Caki2 (cell line): ENCODE measurements around the gene FHOD3. TPM values are rescaled to one million over a fixed set of nuclear protein-coding genes. Genes with fewer than 3 reads are reported as not detected.

Source experiments
- DNase-seq: peaks from one replicate; pipeline ENCODE4 v3.0.0-alpha.2; 2015; ENCODE audit warnings: low read depth
- in situ Hi-C: cut with HindIII; loops from 2 replicates; pipeline ENCODE4 v1.10.0; 2016; ENCODE audit warnings: low sequenced_read_pairs, low pct_unique_long_range_greater_than_20kb, mixed read lengths
- total RNA-seq: library from RNA; depleted of rRNA; stranded (reverse); fragments of >200 nt; shearing (Covaris generic); gene quantifications from 2 replicates; pipeline ENCODE4 v1.2.3, GENCODE V29; 2014; ENCODE audit warnings: low replicate concordance

FHOD3 gene
- total RNA-seq, 1 experiment from 2014 or later, result 15.0 TPM

GRCh38 chr18:36769172-36769571, 471.7 kb downstream of the FHOD3 start:
- DNase-seq, result no peak
- in situ Hi-C loops, result no loop called here

- in situ Hi-C loops, result no loop called here
- DNase-seq, result no peak
Measured at GRCh38 chr18:36769611-36770314, 472.2 kb downstream of the FHOD3 start.

- DNase-seq, result no peak
- in situ Hi-C loops, result no loop called here
Measured at GRCh38 chr18:36770315-36770946, 472.9 kb downstream of the FHOD3 start.

DNA sequence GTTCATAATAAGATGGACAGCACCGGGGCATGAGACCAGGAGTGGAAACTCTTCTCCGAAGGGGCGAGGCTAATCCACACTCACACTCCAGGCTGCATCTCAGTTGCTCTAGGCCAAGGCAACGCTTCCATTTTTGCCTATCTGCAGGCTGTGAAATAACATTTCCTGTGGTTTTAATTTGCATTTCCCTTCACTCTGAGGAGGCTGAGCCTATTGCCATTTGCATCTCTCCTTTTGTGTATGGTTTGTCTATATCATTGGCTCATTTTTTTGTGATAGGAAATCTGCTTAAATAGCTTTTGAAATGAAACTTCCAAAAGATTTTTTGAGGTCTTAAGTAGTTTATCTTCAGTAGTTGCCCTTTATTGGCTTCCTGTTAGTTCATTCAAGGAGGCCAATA, 473.7 kb downstream of the FHOD3 start:
- DNase-seq, result no peak
- in situ Hi-C loops, result no loop called here

- DNase-seq, result no peak
- in situ Hi-C loops, result no loop called here
Measured at GRCh38 chr18:36772241-36772723, 474.8 kb downstream of the FHOD3 start.

DNA sequence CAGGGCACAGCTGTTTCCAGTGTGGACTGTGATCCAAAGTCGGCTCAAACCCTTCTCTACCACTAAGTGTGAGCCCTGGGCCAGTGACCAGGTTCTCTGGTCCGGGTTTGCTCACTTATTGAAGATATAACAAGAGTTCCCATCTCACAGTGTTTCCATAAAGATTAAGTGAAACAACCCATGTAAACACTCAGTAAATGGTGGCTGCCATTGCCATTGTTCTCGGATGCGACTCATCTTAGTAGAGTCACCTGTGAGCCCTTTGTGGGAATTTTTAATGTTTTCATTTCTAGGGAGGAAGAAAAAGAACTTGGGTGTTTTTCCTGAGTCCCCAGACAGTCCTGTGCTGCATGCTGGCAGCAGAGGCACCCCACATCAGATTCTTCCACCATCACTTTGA, 477.9 kb downstream of the FHOD3 start:
- in situ Hi-C loops, result no loop called here
- no peak for DNase-seq

DNA sequence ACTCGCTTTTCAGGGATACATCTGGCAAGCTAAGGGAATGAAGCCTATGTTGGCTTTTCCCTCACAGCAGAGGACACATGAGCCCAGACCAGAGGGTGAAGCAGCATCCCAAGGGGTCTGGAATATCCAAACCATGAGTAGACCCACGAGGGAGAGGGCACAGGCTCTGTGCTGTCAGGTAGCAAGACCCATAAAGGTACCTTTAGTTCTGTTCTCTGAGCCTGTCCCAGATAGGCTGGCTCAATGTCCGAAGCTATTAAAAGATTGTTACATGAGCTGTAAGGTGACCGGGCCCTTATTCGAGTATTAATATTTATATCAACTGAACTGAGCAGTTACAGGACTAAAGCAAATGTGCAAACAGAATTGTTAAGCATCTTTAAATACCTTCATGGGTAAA, 479.1 kb downstream of the FHOD3 start:
- DNase-seq, result no peak
- in situ Hi-C loops, result no loop called here

DNA sequence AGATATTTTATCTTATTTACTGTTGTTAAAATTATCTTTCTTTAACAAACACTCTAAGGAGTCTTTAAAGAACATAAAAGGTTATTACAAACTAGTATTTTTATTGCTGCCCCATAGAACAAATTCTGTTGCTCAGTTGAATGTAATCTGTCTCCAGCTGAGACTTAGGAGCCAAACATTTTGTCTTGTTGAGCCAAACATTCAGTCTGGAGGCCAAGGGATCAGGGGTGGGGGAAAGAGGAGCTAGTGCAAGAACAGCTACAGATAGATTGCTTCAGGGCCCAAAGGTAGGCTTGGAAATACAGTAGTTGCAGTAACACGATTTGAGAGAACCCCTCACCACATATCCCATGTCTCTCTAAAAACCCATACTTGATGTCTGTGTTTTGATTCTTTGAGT, 480.1 kb downstream of the FHOD3 start:
- in situ Hi-C loops, result no loop called here
- DNase-seq, result no peak

- in situ Hi-C loops, result no loop called here
- no peak for DNase-seq
Measured at GRCh38 chr18:36780748-36781147, 483.2 kb downstream of the FHOD3 start.

DNA sequence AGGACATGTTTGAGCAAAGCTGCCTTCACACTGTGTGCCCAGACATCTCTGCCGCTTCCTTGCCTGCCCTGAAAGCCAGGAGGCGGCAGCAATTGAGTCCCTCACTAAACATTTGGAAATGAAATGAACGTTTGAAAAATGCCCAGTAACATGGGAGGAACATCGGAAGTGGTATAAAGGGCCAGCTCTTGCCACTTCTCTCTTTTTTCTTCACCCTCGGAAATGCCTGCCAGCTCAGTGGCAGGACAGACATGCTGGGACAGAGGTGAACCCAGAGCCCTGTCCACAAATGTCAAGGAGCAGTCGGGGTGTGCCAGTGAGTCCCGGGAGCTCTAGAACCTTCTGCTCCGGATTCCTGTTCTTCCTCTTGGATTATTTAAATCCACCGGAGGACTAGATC, 485.2 kb downstream of the FHOD3 start:
- no peak for DNase-seq
- in situ Hi-C loops, result no loop called here

- in situ Hi-C loops, result no loop called here
- DNase-seq, result no peak
Measured at GRCh38 chr18:36783792-36784191, 486.3 kb downstream of the FHOD3 start.

DNA sequence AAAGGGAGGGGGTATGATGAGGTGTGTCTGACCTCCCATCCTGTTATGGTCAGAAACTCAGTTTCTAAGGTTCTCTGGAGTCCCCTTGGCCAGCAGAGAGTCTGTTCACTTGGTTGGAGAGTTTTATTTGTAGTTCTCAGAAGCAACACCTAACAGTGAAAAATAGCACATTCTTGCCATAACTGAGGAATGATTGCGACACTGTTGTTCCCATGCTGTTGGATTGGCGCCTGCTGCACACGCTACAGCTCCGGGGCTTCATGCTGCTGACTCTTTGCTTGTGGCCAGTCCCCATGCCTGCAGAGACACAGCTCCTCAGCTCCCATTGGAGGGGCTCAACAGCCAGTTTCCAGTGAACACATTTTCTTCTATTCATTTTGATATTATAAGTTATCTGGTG, 489.2 kb downstream of the FHOD3 start:
- DNase-seq, result no peak
- in situ Hi-C loops, result no loop called here

DNA sequence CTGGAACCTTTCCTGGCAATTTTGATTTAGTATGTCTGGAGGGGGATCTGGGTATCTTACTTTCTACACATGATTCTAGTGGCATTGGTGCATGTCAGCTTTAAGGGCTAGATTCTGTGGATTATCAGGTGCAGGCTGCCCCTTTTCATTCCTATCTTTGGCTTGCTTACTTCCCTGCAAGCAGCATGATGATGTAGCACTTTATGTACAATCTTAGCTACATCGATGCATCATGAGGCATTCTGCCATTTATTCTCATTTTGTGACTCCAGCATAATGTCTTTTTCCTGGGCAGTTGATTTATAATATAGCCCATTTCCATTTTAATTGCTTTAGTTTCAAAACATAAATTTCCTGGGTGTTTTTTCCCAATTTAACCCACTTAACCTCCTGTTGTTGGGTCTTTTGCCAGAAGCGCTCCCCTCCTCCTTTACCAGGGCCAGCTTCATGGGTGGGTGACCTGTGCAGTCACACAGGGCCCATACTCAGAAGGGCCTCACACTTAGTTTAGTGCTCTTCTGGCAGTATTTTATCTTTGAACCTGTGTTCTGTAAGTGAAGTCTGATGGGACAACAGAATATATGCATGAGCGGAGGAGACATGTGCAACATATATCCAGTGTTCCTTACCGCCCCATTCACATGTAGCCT, 495.2 kb downstream of the FHOD3 start:
- DNase-seq, result no peak
- in situ Hi-C loops, result no loop called here

DNA sequence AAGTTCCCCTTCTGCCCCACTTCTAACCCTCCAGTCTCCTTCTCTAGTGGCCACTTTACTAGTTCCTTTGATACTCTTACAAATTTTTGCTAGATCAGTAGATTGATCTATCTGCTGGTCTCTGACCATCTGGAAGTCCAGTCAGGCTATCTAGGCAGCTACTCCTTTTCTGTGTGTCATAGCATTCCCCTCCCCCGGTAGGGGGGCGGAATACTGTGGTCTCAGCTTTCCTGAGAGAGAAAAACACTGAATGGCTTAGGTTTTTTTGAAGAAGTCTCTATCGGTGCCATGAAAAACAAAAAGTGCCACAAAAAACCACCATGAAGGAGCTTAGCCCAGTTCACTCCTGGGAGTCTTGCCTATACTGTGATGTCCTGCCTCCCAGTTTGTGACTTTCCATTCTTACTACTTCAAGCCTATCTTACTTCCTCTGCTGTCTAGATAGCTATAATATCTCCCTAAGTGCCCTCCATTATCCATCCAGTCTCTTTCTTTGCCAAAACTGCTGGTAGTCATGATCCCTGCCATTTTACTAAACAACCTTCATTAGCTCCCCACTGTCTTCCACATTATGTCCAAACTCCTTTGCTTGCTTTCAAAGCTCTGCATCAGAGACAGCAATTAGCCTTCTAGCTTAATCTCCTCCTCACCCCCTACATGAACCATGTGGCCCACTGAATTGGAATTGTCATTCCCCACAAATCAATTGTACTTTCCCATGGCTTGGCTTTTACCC, 501.4 kb downstream of the FHOD3 start:
- in situ Hi-C loops, result no loop called here
- DNase-seq, result no peak

DNA sequence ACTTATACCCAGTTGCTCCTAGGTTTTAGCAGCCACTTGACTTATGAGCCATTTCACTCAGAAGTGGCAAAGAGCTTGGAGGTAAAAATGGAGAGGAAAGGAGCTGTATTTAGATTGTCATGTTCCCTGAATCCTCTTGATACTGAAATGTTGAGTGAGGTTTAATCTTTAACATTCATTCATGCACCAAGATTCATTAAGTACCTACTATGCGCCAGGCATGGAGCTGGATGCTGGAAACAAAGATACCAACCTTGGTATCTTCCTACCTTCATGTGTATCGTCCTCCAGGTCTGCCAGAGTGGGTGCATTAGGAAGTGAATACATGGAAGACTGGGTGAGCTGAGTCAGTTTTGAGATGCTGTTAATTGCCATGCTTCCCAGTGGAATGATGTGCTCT, 507.6 kb downstream of the FHOD3 start:
- in situ Hi-C loops, result no loop called here
- DNase-seq, result no peak

- no peak for DNase-seq
- in situ Hi-C loops, result no loop called here
Measured at GRCh38 chr18:36808681-36809080, 511.2 kb downstream of the FHOD3 start.

DNA sequence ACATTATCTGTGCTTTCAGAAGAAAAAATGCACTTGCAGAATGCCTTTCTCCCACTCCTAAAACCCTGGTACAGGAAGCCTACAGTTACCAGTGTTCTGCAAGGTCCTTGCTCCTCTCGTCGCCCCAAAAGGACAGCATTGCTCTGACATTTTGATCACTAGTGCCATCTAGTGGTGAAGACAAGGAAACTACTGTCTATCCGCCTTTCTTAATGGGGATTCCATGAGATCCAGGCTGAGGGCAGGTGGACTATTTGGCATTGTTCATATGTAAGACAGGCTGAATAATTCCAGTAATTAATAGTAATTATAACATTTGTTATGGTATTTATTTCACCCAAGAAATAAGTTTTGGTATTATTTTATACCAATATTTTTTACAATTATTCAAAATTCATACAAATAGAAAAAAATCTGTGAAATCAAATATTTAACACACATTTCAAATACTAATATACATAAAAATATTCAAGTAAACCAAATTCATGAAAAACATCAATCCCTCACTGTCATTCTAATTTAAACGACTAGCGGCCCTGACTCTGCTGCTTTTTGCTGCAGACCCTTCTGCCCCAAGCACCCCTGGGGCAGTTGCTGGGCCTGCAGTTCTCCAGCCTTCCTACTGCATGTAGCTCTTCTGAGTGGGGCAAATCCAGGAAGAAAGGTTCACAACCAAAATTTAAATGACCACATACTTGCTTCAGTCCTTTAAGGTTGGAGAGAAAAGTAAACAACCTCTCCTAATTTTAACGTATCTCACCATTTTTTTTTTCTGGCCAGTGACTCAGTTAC, 512.3 kb downstream of the FHOD3 start:
- peak; percentile 8 for DNase-seq
- in situ Hi-C loops, result no loop called here

GRCh38 chr18:36811430-36811829, 513.9 kb downstream of the FHOD3 start:
- in situ Hi-C loops, result no loop called here
- DNase-seq, result no peak
